IMR-90 (cell line): ENCODE results near the gene ROBO1. TPM values are rescaled to one million over a fixed set of nuclear protein-coding genes. Genes with fewer than 3 reads are reported as not detected.

Experiments
- ATAC-seq: fragments of 200-7000 bp; cut with Tn5 transposase; 2 replicates; pipeline ENCODE4 v1.9.1; 2020; ENCODE audit warnings: low read depth, mild to moderate bottlenecking, moderate library complexity
- BruUV-seq: library from RNA; stranded (reverse); fragments of 400-500 nt; replicated peaks from 2 replicates; lab custom pipeline; 2021; lab: Mats Ljungman, UMichigan
- CTCF ChIA-PET: fragments of 300-600 bp; formaldehyde crosslinking; extraction: SDS; loops from one replicate; lab custom pipeline; 2021; ENCODE audit warnings: antibody characterized with exemption; lab: Yijun Ruan, JAX
- POLR2A ChIA-PET: fragments of 300-600 bp; sonication (Branson Sonifier 250); formaldehyde crosslinking; loops from one replicate; lab custom pipeline; 2022; ENCODE audit warnings: antibody characterized with exemption; ENCODE audit not compliant: unreplicated experiment; lab: Charles Lee
- DNase-seq: peaks from one replicate; pipeline ENCODE4 v3.0.0; 2013
- H2AFZ ChIP-seq: replicated peaks from 2 replicates; pipeline ENCODE3; 2013; ENCODE audit warnings: low read length, mild to moderate bottlenecking; ENCODE audit not compliant: poor library complexity
- H2AK5ac ChIP-seq: 2 replicates; pipeline ENCODE4 v1.6.1; 2013; ENCODE audit warnings: low read depth, low read length, inconsistent platforms
- H2AK9ac ChIP-seq: replicated peaks from 2 replicates; pipeline ENCODE3; 2013; ENCODE audit warnings: mild to moderate bottlenecking, low read depth, low read length, moderate library complexity; ENCODE audit not compliant: poor library complexity
- H2BK120ac ChIP-seq: 2 replicates; pipeline ENCODE4 v1.6.1; 2013; ENCODE audit warnings: low read depth, low read length, inconsistent platforms
- H2BK15ac ChIP-seq: 3 replicates; pipeline ENCODE4 v1.6.1; 2013; ENCODE audit warnings: low read depth, low read length, inconsistent platforms
- H2BK20ac ChIP-seq: 2 replicates; pipeline ENCODE4 v1.6.1; 2013; ENCODE audit warnings: low read depth, mild to moderate bottlenecking, inconsistent platforms, low read length, moderate library complexity
- H2BK5ac ChIP-seq: 2 replicates; pipeline ENCODE4 v1.6.1; 2013; ENCODE audit warnings: mild to moderate bottlenecking, low read depth, low read length, inconsistent platforms; ENCODE audit not compliant: poor library complexity, severe bottlenecking
- H3K14ac ChIP-seq: replicated peaks from 2 replicates; pipeline ENCODE4 v1.6.1; 2013; ENCODE audit warnings: low read depth, low read length, inconsistent platforms
- H3K18ac ChIP-seq: 2 replicates; pipeline ENCODE4 v1.6.1; 2013; ENCODE audit warnings: low read depth, low read length, control low read depth
- H3K23ac ChIP-seq: 2 replicates; pipeline ENCODE4 v1.6.1; 2013; ENCODE audit warnings: low read depth, low read length, inconsistent platforms
- H3K27ac ChIP-seq: 2 replicates; pipeline ENCODE4 v1.5.1; 2013; ENCODE audit warnings: mild to moderate bottlenecking, control low read depth, low read length; ENCODE audit not compliant: insufficient read depth
- H3K27me3 ChIP-seq: 2 replicates; pipeline ENCODE4 v1.6.1; 2013; ENCODE audit warnings: low read length; ENCODE audit not compliant: control insufficient read depth, insufficient read depth
- H3K36me3 ChIP-seq: 2 replicates; pipeline ENCODE4 v1.6.1; 2013; ENCODE audit warnings: low read length, mixed read lengths; ENCODE audit not compliant: control insufficient read depth, insufficient read depth
- H3K4ac ChIP-seq: 2 replicates; pipeline ENCODE4 v1.6.1; 2013; ENCODE audit warnings: low read depth, low read length, inconsistent platforms
- H3K4me1 ChIP-seq: 2 replicates; pipeline ENCODE4 v1.6.1; 2013; ENCODE audit warnings: low read length, mixed read lengths; ENCODE audit not compliant: control insufficient read depth, insufficient read depth
- H3K4me2 ChIP-seq: 2 replicates; pipeline ENCODE4 v1.6.1; 2013; ENCODE audit warnings: low read depth, mild to moderate bottlenecking, control low read depth, low read length, moderate library complexity
- H3K4me3 ChIP-seq: 2 replicates; pipeline ENCODE4 v1.5.1; 2013; ENCODE audit warnings: low read depth, mild to moderate bottlenecking, control low read depth, low read length, moderate library complexity; ENCODE audit not compliant: insufficient read depth
- H3K56ac ChIP-seq: 2 replicates; pipeline ENCODE4 v1.6.1; 2013; ENCODE audit warnings: low read length, inconsistent platforms; ENCODE audit not compliant: insufficient read depth; ENCODE audit errors: extremely low read depth
- H3K79me1 ChIP-seq, 2 experiments: 2 replicates each; pipeline ENCODE4 v1.6.1; 2013; ENCODE audit warnings: low read length in 2 of 2, inconsistent platforms in 1 of 2, low read depth in 1 of 2
- H3K9ac ChIP-seq: 2 replicates; pipeline ENCODE4 v1.6.1; 2013; ENCODE audit warnings: low read depth, low read length, control low read depth
- H3K9me1 ChIP-seq: 2 replicates; pipeline ENCODE4 v1.6.1; 2013; ENCODE audit warnings: low read length, inconsistent platforms; ENCODE audit not compliant: insufficient read depth
- H3K9me3 ChIP-seq: 2 replicates; pipeline ENCODE4 v1.6.1; 2013; ENCODE audit warnings: low read length; ENCODE audit not compliant: control insufficient read depth, insufficient read depth
- H4K20me1 ChIP-seq: 2 replicates; pipeline ENCODE4 v1.6.1; 2013; ENCODE audit warnings: low read length, inconsistent platforms; ENCODE audit not compliant: insufficient read depth
- H4K5ac ChIP-seq: 2 replicates; pipeline ENCODE4 v1.6.1; 2013; ENCODE audit warnings: mild to moderate bottlenecking, low read depth, low read length, control low read depth
- H4K8ac ChIP-seq, 2 experiments: 2 replicates each; pipeline ENCODE4 v1.6.1; 2013; ENCODE audit warnings: low read depth in 2 of 2, low read length in 2 of 2, control low read depth in 1 of 2, inconsistent platforms in 1 of 2
- H4K91ac ChIP-seq: 2 replicates; pipeline ENCODE4 v1.6.1; 2013; ENCODE audit warnings: low read depth, low read length, inconsistent platforms; ENCODE audit not compliant: insufficient read depth
- CEBPB ChIP-seq: IDR thresholded peaks from 2 replicates; pipeline ENCODE4 v1.6.1; 2012; ENCODE audit warnings: low read depth, low read length, improper control_type of control experiment
- POLR2A ChIP-seq: IDR thresholded peaks from 2 replicates; pipeline ENCODE4 v1.6.1; 2012; ENCODE audit warnings: mild to moderate bottlenecking, low read depth, low read length
- RCOR1 ChIP-seq: IDR thresholded peaks from 2 replicates; pipeline ENCODE4 v1.6.1; 2012; ENCODE audit warnings: mild to moderate bottlenecking, low read length, improper control_type of control experiment; ENCODE audit not compliant: insufficient replicate concordance
- RFX5 ChIP-seq: IDR thresholded peaks from 2 replicates; pipeline ENCODE4 v1.8.0; 2012; ENCODE audit warnings: low read depth, mild to moderate bottlenecking, low read length, moderate library complexity
- SMC3 ChIP-seq: fragments of 150-350 bp; IDR thresholded peaks from 2 replicates; pipeline ENCODE4 v1.6.1; 2016; ENCODE audit warnings: low read depth, mild to moderate bottlenecking, antibody characterized with exemption, low read length, moderate library complexity
- USF2 ChIP-seq: fragments of 150-350 bp; IDR thresholded peaks from 2 replicates; pipeline ENCODE4 v1.6.1; 2017; ENCODE audit warnings: mild to moderate bottlenecking, antibody characterized with exemption, low read length, low read depth
- WGBS, 2 experiments: methylation state at CpG; one replicate each; pipeline versions ENCODE4 v1.1.5 to v1.1.7; 2013; ENCODE audit warnings: missing lambda C conversion rate in 2 of 2; ENCODE audit not compliant: insufficient read length in 1 of 2; ENCODE audit errors: extremely low coverage in 2 of 2; 5-methylcytosine and 5-hydroxymethylcytosine counted together
- dilution Hi-C: fragments of 300-500 bp; cut with HindIII; formaldehyde crosslinking; loops from one replicate; pipeline ENCODE4 v1.14.3; 2018; ENCODE audit warnings: low sequenced_read_pairs; ENCODE audit not compliant: unreplicated experiment
- in situ Hi-C: fragments of 300-500 bp; cut with MboI; formaldehyde crosslinking; loops from 3 replicates; pipeline ENCODE4 v1.14.3; 2019; ENCODE audit warnings: low sequenced_read_pairs, inconsistent platforms, mixed read lengths
- intact Hi-C: fragments of 100-400 bp; cut with micrococcal nuclease; formaldehyde crosslinking; loops from 2 replicates; pipeline ENCODE4 v1.10.0; 2022
- polyA plus RNA-seq, 3 experiments: library from polyadenylated mRNA; depleted of rRNA; stranded (reverse); fragments of >200 nt; gene quantifications; 2 replicates each; pipeline ENCODE4 v1.2.3, GENCODE V29; 2012; ENCODE audit warnings: low replicate concordance in 1 of 3
- total RNA-seq: library from RNA; depleted of rRNA; stranded (reverse); fragments of >200 nt; gene quantifications from 2 replicates; pipeline ENCODE4 v1.2.3, GENCODE V29; 2012
- TF ChIP-seq, protein P1 (sequence below): conservative IDR thresholded peaks from 2 replicates; pipeline ENCODE4 v1.5.1; 2012; ENCODE audit warnings: mild to moderate bottlenecking, low read depth, low read length, improper control_type of control experiment

ROBO1 gene
- total and polyA plus RNA-seq, 2 of the 4 experiments (the other 2 are of a cell fraction) = 24.1 to 53.9 TPM

DNA sequence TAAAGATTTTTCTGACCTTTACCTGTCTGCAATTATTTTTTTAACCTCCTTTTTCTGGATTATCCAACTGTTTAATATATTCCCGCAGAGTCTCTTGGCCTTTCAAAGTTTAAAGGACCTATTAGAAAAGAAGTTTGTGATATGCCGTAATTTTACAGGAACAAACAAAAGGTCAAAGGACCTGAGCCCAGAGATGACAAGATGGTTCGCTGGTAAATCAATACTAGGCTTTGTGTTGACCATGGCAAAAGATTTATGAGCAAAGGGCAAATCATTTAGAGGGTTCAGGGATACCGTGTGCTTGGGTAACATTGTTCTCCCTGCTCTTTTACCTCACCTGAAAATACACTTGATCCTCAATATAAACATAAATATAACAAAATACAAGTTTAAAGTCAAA lies 923.5 kb downstream of the ROBO1 start:
- H3K56ac ChIP-seq = no peak overlapping the region
- no peak overlapping the region for H3K23ac ChIP-seq
- no peak overlapping the region for H3K9ac ChIP-seq
- no peak overlapping the region for H3K18ac ChIP-seq
- H2BK15ac ChIP-seq = no peak overlapping the region
- DNase-seq (no peak), ATAC-seq (no peak)
- POLR2A ChIA-PET = no interaction called here
- H3K14ac ChIP-seq = no peak overlapping the region
- no peak overlapping the region for H3K27ac ChIP-seq
- H2BK120ac ChIP-seq = no peak overlapping the region
- no peak overlapping the region for H4K91ac ChIP-seq
- H3K4me1 ChIP-seq = peaks cover 2% of the 10 kb centered on the region; the same call in 1 of the 2 replicates
- no peak overlapping the region for H2AK5ac ChIP-seq
- in situ Hi-C loops = no loop called here
- no peaks in the 10 kb centered on the region for H3K27me3 ChIP-seq
- H4K8ac ChIP-seq = no peak overlapping the region
- H2AK9ac ChIP-seq = no peak overlapping the region
- no peak overlapping the region for H3K4me2 ChIP-seq
- CTCF ChIA-PET = no interaction called here
- no peaks in the 10 kb centered on the region; a peak in 1 of 4 replicates for H3K79me1 ChIP-seq
- no peak overlapping the region for H2BK20ac ChIP-seq
- BruUV-seq = no TSS peak
- H2AFZ ChIP-seq = no peak overlapping the region
- no peak overlapping the region for H2BK5ac ChIP-seq
- H3K4me3 ChIP-seq = no peak overlapping the region
- H3K9me1 ChIP-seq = peaks cover 3% of the 10 kb centered on the region; the same call in 1 of the 2 replicates
- TF ChIP-seq, protein P1, sequence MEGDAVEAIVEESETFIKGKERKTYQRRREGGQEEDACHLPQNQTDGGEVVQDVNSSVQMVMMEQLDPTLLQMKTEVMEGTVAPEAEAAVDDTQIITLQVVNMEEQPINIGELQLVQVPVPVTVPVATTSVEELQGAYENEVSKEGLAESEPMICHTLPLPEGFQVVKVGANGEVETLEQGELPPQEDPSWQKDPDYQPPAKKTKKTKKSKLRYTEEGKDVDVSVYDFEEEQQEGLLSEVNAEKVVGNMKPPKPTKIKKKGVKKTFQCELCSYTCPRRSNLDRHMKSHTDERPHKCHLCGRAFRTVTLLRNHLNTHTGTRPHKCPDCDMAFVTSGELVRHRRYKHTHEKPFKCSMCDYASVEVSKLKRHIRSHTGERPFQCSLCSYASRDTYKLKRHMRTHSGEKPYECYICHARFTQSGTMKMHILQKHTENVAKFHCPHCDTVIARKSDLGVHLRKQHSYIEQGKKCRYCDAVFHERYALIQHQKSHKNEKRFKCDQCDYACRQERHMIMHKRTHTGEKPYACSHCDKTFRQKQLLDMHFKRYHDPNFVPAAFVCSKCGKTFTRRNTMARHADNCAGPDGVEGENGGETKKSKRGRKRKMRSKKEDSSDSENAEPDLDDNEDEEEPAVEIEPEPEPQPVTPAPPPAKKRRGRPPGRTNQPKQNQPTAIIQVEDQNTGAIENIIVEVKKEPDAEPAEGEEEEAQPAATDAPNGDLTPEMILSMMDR = no peak
- TF ChIP-seq POLR2A (no peak), RFX5 (no peak), USF2 (no peak), CEBPB (no peak), SMC3 (no peak), RCOR1 (no peak)
- intact Hi-C loops = no loop called here
- WGBS, 2 experiments = no CpG with 5 or more reads among the region's 4 CpGs
- H3K36me3 ChIP-seq = no peaks in the 10 kb centered on the region
- no peak overlapping the region for H3K4ac ChIP-seq
- no peak overlapping the region for H4K5ac ChIP-seq
- H3K9me3 ChIP-seq = no peaks in the 10 kb centered on the region
- dilution Hi-C loops = no loop called here
- no peaks in the 10 kb centered on the region for H4K20me1 ChIP-seq
